ENCODE measurements around the gene CCNG2. TPM values are rescaled to one million over a fixed set of nuclear protein-coding genes. Genes with fewer than 3 reads are reported as not detected.

The CCNG2 gene
- total and polyA plus RNA-seq, 11 donors: 2.4 to 18.7 (median 5.7) TPM

- no peak overlapping the region for H3K27ac ChIP-seq
- H3K4me3 ChIP-seq: no peak overlapping the region
- DNase-seq: no peak
- no peak for ATAC-seq
- TF ChIP-seq CTCF (IDR thresholded peaks at IDR 0.05): no peak
- TF ChIP-seq POLR2A (IDR thresholded peaks at IDR 0.05): no peak
- H3K4me1 ChIP-seq: no peaks in the 10 kb centered on the region
- H3K9me3 ChIP-seq: no peaks in the 10 kb centered on the region
- intact Hi-C loops (cut with DNase I): no loop called here
- no peaks in the 10 kb centered on the region for H3K27me3 ChIP-seq
- no peaks in the 10 kb centered on the region for H3K36me3 ChIP-seq
These were observed 39.3 kb upstream of the CCNG2 start for GRCh38 chr4:77117721-77118120.

GRCh38 chr4:77120886-77121508 is 36.0 kb upstream of the CCNG2 start:
- intact Hi-C loops (cut with DNase I): no loop called here

GRCh38 chr4:77121736-77122240 is 35.2 kb upstream of the CCNG2 start:
- Histone ChIP-seq H3K4me3 (no peak overlapping the region), H3K9me3 (no peaks in the 10 kb centered on the region), H3K36me3 (no peaks in the 10 kb centered on the region), H3K27me3 (no peaks in the 10 kb centered on the region), H3K27ac (no peak overlapping the region), H3K4me1 (peaks cover 0 to 12% (median 0%) of the 10 kb centered on the region in 12 donors)
- intact Hi-C loops (cut with DNase I): no loop called here
- 87 to 95% (median 94%) methylated on average over 5 of the region's 5 CpGs for whole genome bisulfite sequencing, 4 donors
- no peak for ATAC-seq
- no peak for DNase-seq
- no peak for TF ChIP-seq CTCF (IDR thresholded peaks at IDR 0.05)
- TF ChIP-seq POLR2A (IDR thresholded peaks at IDR 0.05): no peak

More at GRCh38 chr4:77120886-77121508, 36.0 kb upstream of the CCNG2 start:
- Histone ChIP-seq H3K27me3 (no peaks in the 10 kb centered on the region), H3K9me3 (no peaks in the 10 kb centered on the region), H3K27ac (no peak overlapping the region), H3K36me3 (no peaks in the 10 kb centered on the region), H3K4me3 (no peak overlapping the region), H3K4me1 (peaks cover 0 to 4% (median 0%) of the 10 kb centered on the region in 12 donors)
- 89 to 94% (median 92%) methylated on average over 8 of the region's 8 CpGs for WGBS, 4 donors
- no peak for TF ChIP-seq CTCF (IDR thresholded peaks at IDR 0.05)
- TF ChIP-seq POLR2A (IDR thresholded peaks at IDR 0.05): no peak
- ATAC-seq (no peak), DNase-seq (no peak)

GRCh38 chr4:77122656-77123055 is 34.4 kb upstream of the CCNG2 start:
- no peak for TF ChIP-seq POLR2A (IDR thresholded peaks at IDR 0.05)
- TF ChIP-seq CTCF (IDR thresholded peaks at IDR 0.05): no peak
- intact Hi-C loops (cut with DNase I): no loop called here
- Histone ChIP-seq H3K4me1 (peaks cover 0 to 19% (median 0%) of the 10 kb centered on the region in 12 donors), H3K27me3 (no peaks in the 10 kb centered on the region), H3K36me3 (no peaks in the 10 kb centered on the region), H3K27ac (no peak overlapping the region), H3K4me3 (no peak overlapping the region), H3K9me3 (no peaks in the 10 kb centered on the region)
- 72 to 84% (median 81%) methylated on average over 4 of the region's 4 CpGs for WGBS, 4 donors
- DNase-seq (no peak), ATAC-seq (no peak)
